ENCODE measurements around the gene MT1X.

DNA sequence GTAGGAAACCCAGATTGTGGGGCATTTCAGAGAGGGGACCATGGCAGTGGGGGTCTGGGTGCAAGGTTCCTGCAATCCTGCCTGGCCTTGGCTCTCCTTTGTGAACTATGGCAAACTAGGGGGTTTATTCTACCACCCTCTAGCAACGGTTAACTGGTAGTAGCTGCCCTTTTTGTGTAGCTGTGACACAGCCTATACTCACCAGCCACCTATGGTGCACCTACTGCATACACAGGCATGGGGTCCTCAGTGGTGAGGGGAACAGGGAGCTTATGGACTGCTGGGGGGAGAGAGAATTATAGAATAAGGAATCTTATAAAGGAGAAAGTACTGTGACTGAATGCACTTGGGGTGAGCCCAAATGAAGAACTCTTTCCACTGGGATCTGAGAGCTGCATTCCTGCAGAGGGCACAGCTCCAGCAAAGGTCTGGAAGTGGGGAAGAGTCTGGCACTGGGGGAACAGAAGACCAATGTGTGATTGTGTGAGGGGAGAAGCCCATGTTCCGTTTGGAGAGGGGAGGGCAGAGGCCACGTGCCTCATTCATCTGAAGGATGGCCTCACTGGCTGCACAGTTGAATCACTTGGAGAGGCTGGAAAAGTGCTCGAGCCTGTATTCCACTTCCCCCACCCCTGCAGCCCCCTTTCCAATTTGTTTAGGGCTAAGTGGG is 2.1 kb downstream of the MT1X start:
- TF ChIP-seq POLR2AphosphoS5 (IDR thresholded peaks at IDR 0.05; ENCODE audit: low read depth) = peak; percentile 64
- TF ChIP-seq, protein P1, sequence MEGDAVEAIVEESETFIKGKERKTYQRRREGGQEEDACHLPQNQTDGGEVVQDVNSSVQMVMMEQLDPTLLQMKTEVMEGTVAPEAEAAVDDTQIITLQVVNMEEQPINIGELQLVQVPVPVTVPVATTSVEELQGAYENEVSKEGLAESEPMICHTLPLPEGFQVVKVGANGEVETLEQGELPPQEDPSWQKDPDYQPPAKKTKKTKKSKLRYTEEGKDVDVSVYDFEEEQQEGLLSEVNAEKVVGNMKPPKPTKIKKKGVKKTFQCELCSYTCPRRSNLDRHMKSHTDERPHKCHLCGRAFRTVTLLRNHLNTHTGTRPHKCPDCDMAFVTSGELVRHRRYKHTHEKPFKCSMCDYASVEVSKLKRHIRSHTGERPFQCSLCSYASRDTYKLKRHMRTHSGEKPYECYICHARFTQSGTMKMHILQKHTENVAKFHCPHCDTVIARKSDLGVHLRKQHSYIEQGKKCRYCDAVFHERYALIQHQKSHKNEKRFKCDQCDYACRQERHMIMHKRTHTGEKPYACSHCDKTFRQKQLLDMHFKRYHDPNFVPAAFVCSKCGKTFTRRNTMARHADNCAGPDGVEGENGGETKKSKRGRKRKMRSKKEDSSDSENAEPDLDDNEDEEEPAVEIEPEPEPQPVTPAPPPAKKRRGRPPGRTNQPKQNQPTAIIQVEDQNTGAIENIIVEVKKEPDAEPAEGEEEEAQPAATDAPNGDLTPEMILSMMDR (conservative IDR thresholded peaks at IDR 0.05; ENCODE audit: low read depth in 2 of 2) = no peak
- TF ChIP-seq EZH2phosphoT487 (IDR thresholded peaks at IDR 0.05; ENCODE audit: unreplicated experiment) = no peak
- TF ChIP-seq EZH2 (IDR thresholded peaks at IDR 0.05; ENCODE audit: low read depth, unreplicated experiment) = no peak
